KBM-7 (cell line): ENCODE measurements around the gene DMXL1.

Experiments used
- DNase-seq: peaks from one replicate; pipeline ENCODE4 v3.0.0-alpha.2; 2015
- in situ Hi-C: fragments of 300-500 bp; cut with MboI; formaldehyde crosslinking; loops from 2 replicates; pipeline ENCODE4 v1.14.3; 2020; ENCODE audit warnings: low sequenced_read_pairs, low pct_unique_long_range_greater_than_20kb, mixed read lengths

DMXL1 gene

GRCh38 chr5:119243888-119244287 lies 173.0 kb downstream of the DMXL1 start:
- DNase-seq, result no peak
- in situ Hi-C loops, result no loop called here

- in situ Hi-C loops, result no loop called here
- DNase-seq, result no peak
Observed at GRCh38 chr5:119250946-119251901, 180.3 kb downstream of the DMXL1 start.

GRCh38 chr5:119255571-119256356 lies 184.9 kb downstream of the DMXL1 start:
- peak; percentile 62 for DNase-seq
- in situ Hi-C loops, result no loop called here

GRCh38 chr5:119257613-119258012 lies 186.7 kb downstream of the DMXL1 start:
- DNase-seq, result no peak
- in situ Hi-C loops, result no loop called here

- in situ Hi-C loops, result no loop called here
- DNase-seq, result no peak
Observed at GRCh38 chr5:119263639-119264038, 192.8 kb downstream of the DMXL1 start.

GRCh38 chr5:119264186-119264585 lies 193.3 kb downstream of the DMXL1 start:
- no peak for DNase-seq
- in situ Hi-C loops, result no loop called here

- DNase-seq, result no peak
- in situ Hi-C loops, result no loop called here
Observed at GRCh38 chr5:119267958-119268386, 197.1 kb downstream of the DMXL1 start.

GRCh38 chr5:119268387-119269060 lies 197.6 kb downstream of the DMXL1 start:
- in situ Hi-C loops, result no loop called here
- DNase-seq, result peak; percentile 91

- peak; percentile 76 for DNase-seq
- in situ Hi-C loops, result no loop called here
Observed at GRCh38 chr5:119269061-119269944, 198.4 kb downstream of the DMXL1 start.

- in situ Hi-C loops, result no loop called here
- no peak for DNase-seq
Observed at GRCh38 chr5:119270121-119270565, 199.3 kb downstream of the DMXL1 start.

- DNase-seq, result no peak
- in situ Hi-C loops, result no loop called here
Observed at GRCh38 chr5:119270960-119271757, 200.3 kb downstream of the DMXL1 start.

GRCh38 chr5:119271758-119272730 lies 201.2 kb downstream of the DMXL1 start:
- in situ Hi-C loops, result no loop called here
- no peak for DNase-seq

- DNase-seq, result peak; percentile 77
- in situ Hi-C loops, result no loop called here
Observed at GRCh38 chr5:119273391-119273839, 202.5 kb downstream of the DMXL1 start.

GRCh38 chr5:119274030-119274766 lies 203.3 kb downstream of the DMXL1 start:
- DNase-seq, result no peak
- in situ Hi-C loops, result no loop called here

GRCh38 chr5:119274767-119275130 lies 203.9 kb downstream of the DMXL1 start:
- DNase-seq, result peak; percentile 24
- in situ Hi-C loops, result no loop called here

GRCh38 chr5:119275146-119275545 lies 204.3 kb downstream of the DMXL1 start:
- in situ Hi-C loops, result no loop called here

More at GRCh38 chr5:119275146-119275545, 204.3 kb downstream of the DMXL1 start:
- DNase-seq, result no peak
